ENCODE measurements around the gene TACR2. TPM values are rescaled to one million over a fixed set of nuclear protein-coding genes. Genes with fewer than 3 reads are reported as not detected.

Gene TACR2
- under 0.01 and 0.42 TPM in 2 replicates for total RNA-seq

DNA sequence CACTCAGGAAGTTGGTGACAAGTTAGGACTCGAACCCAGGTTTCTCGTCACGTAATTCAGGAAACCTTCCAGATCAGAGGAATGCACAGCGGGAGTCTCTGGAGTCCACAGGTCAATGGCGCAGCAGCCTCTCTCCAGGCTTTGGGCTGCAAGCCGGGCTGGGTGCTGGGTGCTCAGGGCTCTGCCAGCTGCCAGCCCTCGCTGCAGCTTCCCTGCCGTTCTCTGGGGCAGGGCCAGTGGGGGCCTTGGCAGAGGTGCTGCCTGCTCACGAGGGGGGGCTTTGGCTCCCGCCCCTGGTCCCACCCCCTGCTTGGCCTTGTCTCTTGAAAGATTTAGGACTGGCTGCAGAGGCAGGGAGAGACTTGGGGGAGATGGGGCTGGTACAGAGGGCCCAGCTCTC, at the start of gene TACR2:
TSS of gene TACR2 (minus strand) at position 224 of the 400 bp plus-strand sequence. CDS start 595 bp downstream, outside the sequence.

DNA sequence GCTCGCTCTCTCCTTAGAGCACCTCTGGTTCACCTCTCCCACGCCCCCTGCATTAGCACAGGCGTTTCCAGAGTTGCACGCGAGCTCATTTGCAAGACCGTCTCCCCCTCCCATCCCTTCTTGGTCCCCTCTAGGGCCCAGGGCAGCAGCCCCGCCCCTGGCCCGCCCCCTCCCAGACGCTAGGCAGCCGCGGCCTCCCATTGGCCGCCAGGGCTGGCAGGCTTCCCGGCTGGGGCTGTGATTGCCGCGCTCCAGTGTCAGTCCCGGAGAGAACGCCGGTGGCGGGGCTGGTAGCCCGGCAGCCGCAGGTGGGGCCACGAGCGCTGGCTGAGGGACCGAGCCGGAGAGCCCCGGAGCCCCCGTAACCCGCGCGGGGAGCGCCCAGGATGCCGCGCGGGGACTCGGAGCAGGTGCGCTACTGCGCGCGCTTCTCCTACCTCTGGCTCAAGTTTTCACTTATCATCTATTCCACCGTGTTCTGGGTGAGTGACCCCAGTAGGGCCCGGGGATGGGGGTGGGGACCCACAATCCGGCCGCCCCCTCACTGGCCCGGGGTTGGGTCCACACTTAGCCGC, 34.6 kb upstream of the TACR2 start, which contains the start of gene TSPAN15:
TSS of gene TSPAN15 (plus strand) at position 257 of the 575 bp plus-strand sequence. CDS start at position 387, 130 bp downstream.

Other genes with a start within 250 kb of the TACR2 start
- gene SUPV3L1, start 236.7 kb downstream of the TACR2 start, total RNA-seq = 23.8 and 33.0 TPM in 2 replicates
- gene HKDC1, start 196.6 kb downstream of the TACR2 start, total RNA-seq = 0.59 and 1.9 TPM in 2 replicates
- 106 and 220 TPM in 2 replicates for gene HK1, start 138.4 kb downstream of the TACR2 start, total RNA-seq
- 10.1 and 35.0 TPM in 2 replicates for gene TSPAN15, start 34.5 kb upstream of the TACR2 start, total RNA-seq
- not detected in 2 replicates for gene NEUROG3, start 156.5 kb upstream of the TACR2 start, total RNA-seq
- 0.89 and 1.3 TPM in 2 replicates for gene FAM241B, start 213.3 kb upstream of the TACR2 start, total RNA-seq